ENCODE results near the gene FBXL2.

- TF ChIP-seq CTCF (IDR thresholded peaks at IDR 0.05; ENCODE audit: low read depth, low read length) (no peak), POLR2A (IDR thresholded peaks at IDR 0.05; ENCODE audit: extremely low read depth, insufficient read length) (no peak)
Measured at GRCh38 chr3:33433843-33434242, 156.6 kb downstream of the FBXL2 start.

All from NB4 (cell line).